ENCODE measurements around the gene ZNF14.

GRCh38 chr19:19748249-19748938 lies 15.5 kb upstream of the ZNF14 start:
- TF ChIP-seq POLR2A (IDR thresholded peaks at IDR 0.05; ENCODE audit: low read length) (no peak), GATA1 (IDR thresholded peaks at IDR 0.05; ENCODE audit: low read depth, low read length) (no peak)

Data from erythroblast (primary cell).